Heart left ventricle (tissue), 16 donors: ENCODE results near the gene ARRDC4. TPM values are rescaled to one million over a fixed set of nuclear protein-coding genes. Genes with fewer than 3 reads are reported as not detected.

Experiments used
- ATAC-seq, 4 donors: fragments of 200-7000 bp; cut with Tn5 transposase; one replicate each; pipeline ENCODE4 v1.9.1; 2020 to 2022; ENCODE audit warnings: moderate library complexity in 4 of 4, mild to moderate bottlenecking in 3 of 4, moderate number of reproducible peaks in 1 of 4
- DNase-seq, 5 donors: peaks; one replicate each; pipeline ENCODE4 v3.0.0-alpha.2; 2020
- H3K27ac ChIP-seq, 12 donors: fragments of 200-600 bp; sonication (generic) in 4 of 12; one replicate each; pipeline versions ENCODE4 v1.5.0 to v1.8.0; 2016 to 2022; ENCODE audit warnings: mild to moderate bottlenecking in 2 of 12
- H3K27me3 ChIP-seq, 9 donors: fragments of 200-600 bp; sonication (generic) in 2 of 9; one replicate each; pipeline versions ENCODE4 v1.5.1 to v1.8.0; 2016 to 2022; ENCODE audit warnings: mild to moderate bottlenecking in 3 of 9
- H3K36me3 ChIP-seq, 9 donors: fragments of 200-600 bp; sonication (generic) in 2 of 9; one replicate each; pipeline versions ENCODE4 v1.5.0 to v1.8.0; 2018 to 2022; ENCODE audit warnings: mild to moderate bottlenecking in 2 of 9
- H3K4me1 ChIP-seq, 12 donors: fragments of 200-600 bp; sonication (generic) in 4 of 12; one replicate each; pipeline versions ENCODE4 v1.5.0 to v1.8.0; 2016 to 2022; ENCODE audit warnings: mild to moderate bottlenecking in 3 of 12
- H3K4me3 ChIP-seq, 12 donors: fragments of 200-600 bp; sonication (generic) in 4 of 12; one replicate each; pipeline versions ENCODE4 v1.5.0 to v1.8.0; 2017 to 2022; ENCODE audit warnings: mild to moderate bottlenecking in 9 of 12, moderate library complexity in 4 of 12
- H3K9me3 ChIP-seq, 12 donors: fragments of 200-600 bp; sonication (generic) in 4 of 12; one replicate each; pipeline versions ENCODE4 v1.5.0 to v1.8.0; 2016 to 2022; ENCODE audit warnings: mild to moderate bottlenecking in 1 of 12
- CTCF ChIP-seq, 12 donors: fragments of 200-600 bp; sonication (generic) in 4 of 12; IDR thresholded peaks; one replicate each; pipeline versions ENCODE4 v1.5.0 to v1.8.0; 2018 to 2022; ENCODE audit warnings: antibody characterized with exemption in 12 of 12, mild to moderate bottlenecking in 5 of 12
- POLR2A ChIP-seq, 2 donors: fragments of 450-650 bp; IDR thresholded peaks; one replicate each; pipeline ENCODE4 v1.6.1; 2017; ENCODE audit warnings: antibody characterized with exemption in 2 of 2, mild to moderate bottlenecking in 2 of 2, moderate library complexity in 2 of 2
- WGBS, 4 donors: extraction: QIAGEN DNeasy Blood & Tissue Kit in 2 of 4; methylation state at CpG; one replicate each; pipeline versions ENCODE4 v1.1.5 to v1.1.7; 2013 to 2018; 5-methylcytosine and 5-hydroxymethylcytosine counted together
- intact Hi-C, 10 donors: fragments of 100-400 bp; cut with DNase I; formaldehyde crosslinking; loops; one replicate each; pipeline versions ENCODE4 v1.11.1 to v1.14.2; 2022
- polyA plus RNA-seq, 2 donors: library from polyadenylated mRNA; stranded (reverse); fragments of 200-250 nt; gene quantifications; one replicate each; pipeline ENCODE4 v1.2.3, GENCODE V29; 2013
- total RNA-seq, 9 donors: library from RNA; depleted of rRNA in 2 of 9; stranded (reverse); fragments of >200 nt in 2 of 9; fragmentation: NEBNext Ultra II Directional in 3 of 9; extraction: Animal tissue kit (Norgen Biotek cat#: 25700) in 3 of 9; gene quantifications; one replicate each; pipeline versions ENCODE4 v1.1.0 to v1.2.4, GENCODE V29; 2016 to 2023
- donor health status: ischemic (EF 13 %, LVEDD 7.1; RV severe dilation, severe dysfunction).
- donor health status: healthy with polysubstance abuse.
- donor health status: DM: no; HTN: yes; CAD: no.
- donor health status: DM: no; HTN: no; CAD: no.
- donor health status: ischemic (EF 25% LVEDD 6.9; RV normal size, moderate dysfunction).
- donor health status: ischemic (EF 25% LVEDD 5.7; RV mildly dilated, moderate dysfunction).
- donor health status: healthy.
- donor health status: DM: yes; HTN: yes; CAD: no.
- donor health status: ischemic (EF 35%, LVEDD 5.7; RV mildly dilated, moderate dysfunction).
- donor health status: nonischemic (EF 11% LVEDD 7.7; RV severe dilation, severe dysfunction).
- donor health status: DM: yes; HTN: yes; CAD: no.
- donor health status: PGD.
- donor health status: ischemic (EF 29% LVEDD 5.4; RV normal size, mild dysfunction).
- donor health status: nonischemic (EF 23%, LVEDD 6.1; RV moderate dilation, normal function).

The ARRDC4 gene
- total and polyA plus RNA-seq, 11 donors = 9.7 to 49.6 (median 18.2) TPM

- 35 to 71% (median 40%) methylated on average over 2 of the region's 2 CpGs for WGBS, 4 donors
- Histone ChIP-seq H3K4me1 (peaks cover 0 to 16% (median 7%) of the 10 kb centered on the region in 12 donors), H3K9me3 (peaks cover 0 to 7% (median 0%) of the 10 kb centered on the region in 12 donors), H3K36me3 (no peaks in the 10 kb centered on the region), H3K27me3 (no peaks in the 10 kb centered on the region), H3K27ac (peak overlapping the region in 1 of 12 donors; percentile 47), H3K4me3 (no peak overlapping the region)
- TF ChIP-seq POLR2A (IDR thresholded peaks at IDR 0.05) (no peak), CTCF (IDR thresholded peaks at IDR 0.05) (no peak)
- intact Hi-C loops = no loop called here
- DNase-seq = no peak
- ATAC-seq = peak; percentile 32 to 46 (median 39)
Observed at GRCh38 chr15:97989299-97989698, 28.8 kb downstream of the ARRDC4 start.

- intact Hi-C loops = loop anchor here in 1 of 10 donors (10.0 kb wide), 1 partner anchor 57 kb away; no protein-coding TSS in a partner anchor
- no peak for DNase-seq
- peaks cover 0 to 25% (median 7%) of the 10 kb centered on the region in 12 donors for H3K4me1 ChIP-seq
- H3K27me3 ChIP-seq = no peaks in the 10 kb centered on the region
- TF ChIP-seq POLR2A (IDR thresholded peaks at IDR 0.05) (no peak), CTCF (IDR thresholded peaks at IDR 0.05) (no peak)
- 80 to 93% (median 82%) methylated on average over 3 of the region's 3 CpGs for WGBS, 4 donors
- no peak overlapping the region for H3K4me3 ChIP-seq
- peak overlapping the region in 1 of 12 donors; percentile 8 for H3K27ac ChIP-seq
- peaks cover 0 to under 1% (median 0%) of the 10 kb centered on the region in 12 donors for H3K9me3 ChIP-seq
- no peaks in the 10 kb centered on the region for H3K36me3 ChIP-seq
- no peak for ATAC-seq
Observed at GRCh38 chr15:97991972-97992541, 31.6 kb downstream of the ARRDC4 start.

DNA sequence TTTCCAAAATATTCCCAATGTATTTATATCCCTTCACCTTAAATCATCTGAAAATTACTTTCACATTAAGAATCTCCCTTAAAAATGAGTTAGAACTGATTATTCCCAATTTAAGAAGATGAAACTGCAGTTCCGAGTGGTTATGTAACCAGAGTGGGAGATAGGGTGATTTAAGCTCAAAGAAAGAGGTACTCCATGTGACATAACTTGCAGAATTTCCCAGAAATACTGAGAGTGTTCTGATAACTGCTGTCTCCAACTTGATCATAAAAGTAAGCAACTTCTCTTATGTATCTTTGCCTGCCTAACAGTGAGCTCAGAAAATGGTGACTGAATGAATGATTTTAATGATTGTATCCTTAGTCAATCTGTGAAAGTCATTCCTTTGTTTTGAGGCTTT is 32.3 kb downstream of the ARRDC4 start:
- Histone ChIP-seq H3K4me3 (no peak overlapping the region), H3K4me1 (peaks cover 0 to 25% (median 7%) of the 10 kb centered on the region in 12 donors), H3K36me3 (no peaks in the 10 kb centered on the region), H3K27me3 (no peaks in the 10 kb centered on the region), H3K27ac (peak overlapping the region in 4 of 12 donors; percentile 0 to 36 (median 22)), H3K9me3 (no peaks in the 10 kb centered on the region)
- no peak for DNase-seq
- TF ChIP-seq POLR2A (IDR thresholded peaks at IDR 0.05) (no peak), CTCF (IDR thresholded peaks at IDR 0.05) (no peak)
- intact Hi-C loops = loop anchor here in 1 of 10 donors (10.0 kb wide), 1 partner anchor 58 kb away; no protein-coding TSS in a partner anchor
- WGBS, 4 donors = 75 to 86% (median 83%) methylated on average over 1 of the region's 1 CpG
- ATAC-seq = peak in 1 of 4 donors; percentile 19

DNA sequence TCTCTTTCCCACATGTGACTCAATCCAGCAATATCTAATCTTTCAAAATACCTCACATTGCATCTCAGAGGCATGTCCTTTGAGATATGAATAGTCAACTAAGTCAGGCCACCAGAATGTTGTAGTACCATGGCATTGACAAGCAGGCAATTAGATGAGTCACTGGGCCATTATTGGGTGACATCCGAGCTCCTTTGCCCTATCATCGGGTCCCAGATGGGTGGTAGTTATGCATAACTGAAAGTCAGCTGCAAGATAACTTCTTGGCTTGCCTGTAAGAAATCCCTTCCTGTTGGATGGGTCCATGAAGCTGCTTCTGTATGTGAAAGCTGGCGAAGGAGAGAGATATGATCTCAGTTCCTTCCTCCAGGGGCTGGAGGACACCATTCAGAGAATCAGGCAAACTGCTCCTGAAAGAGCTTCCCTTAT is 32.8 kb downstream of the ARRDC4 start:
- DNase-seq (peak in 1 of 5 donors; percentile 18), ATAC-seq (peak in 3 of 4 donors; percentile 39 to 82 (median 79))
- WGBS, 4 donors = 14 to 34% (median 24%) methylated on average over 3 of the region's 3 CpGs
- TF ChIP-seq POLR2A (IDR thresholded peaks at IDR 0.05) = no peak
- peak overlapping the region in 4 of 12 donors; percentile 8 to 47 (median 24) for H3K27ac ChIP-seq
- no peaks in the 10 kb centered on the region for H3K9me3 ChIP-seq
- H3K36me3 ChIP-seq = no peaks in the 10 kb centered on the region
- no peak overlapping the region for H3K4me3 ChIP-seq
- intact Hi-C loops = loop anchor here in 1 of 10 donors (10.0 kb wide), 1 partner anchor 59 kb away; no protein-coding TSS in a partner anchor
- no peaks in the 10 kb centered on the region for H3K27me3 ChIP-seq
- peaks cover 0 to 25% (median 7%) of the 10 kb centered on the region in 12 donors for H3K4me1 ChIP-seq
